H1 (cell line): ENCODE results near the gene OLFM3. TPM values are rescaled to one million over a fixed set of nuclear protein-coding genes. Genes with fewer than 3 reads are reported as not detected.

Experiments
- CTCF ChIA-PET: fragments of 300-600 bp; sonication (Branson Sonifier 250); formaldehyde crosslinking; loops from one replicate; lab custom pipeline; 2021; ENCODE audit not compliant: partially characterized antibody; lab: Charles Lee
- POLR2A ChIA-PET: fragments of 300-600 bp; sonication (Branson Sonifier 250); formaldehyde crosslinking; loops from one replicate; lab custom pipeline; 2021; ENCODE audit warnings: inconsistent platforms; ENCODE audit not compliant: partially characterized antibody; lab: Charles Lee
- DNase-seq, 2 experiments: peaks; one replicate each; pipeline versions ENCODE4 v3.0.0 to v3.0.0-alpha.2; 2010 to 2022; ENCODE audit warnings: low spot score in 2 of 2, low read depth in 1 of 2, mixed read lengths in 1 of 2
- FAIRE-seq: peaks from 2 replicates; lab custom pipeline; 2011; peaks lifted over from hg19 to GRCh38; lab: Jason Lieb, UNC
- H2AFZ ChIP-seq: 2 replicates; pipeline ENCODE4 v1.8.1; 2012; ENCODE audit warnings: low read length, inconsistent platforms
- H2AK5ac ChIP-seq: 2 replicates; pipeline ENCODE4 v1.6.1; 2013; ENCODE audit warnings: low read depth, low read length
- H2BK120ac ChIP-seq: replicated peaks from 2 replicates; pipeline ENCODE3; 2013; ENCODE audit warnings: low read depth, low read length, inconsistent platforms
- H2BK12ac ChIP-seq: 2 replicates; pipeline ENCODE4 v1.6.1; 2013; ENCODE audit warnings: low read depth, low read length
- H2BK15ac ChIP-seq: 2 replicates; pipeline ENCODE4 v1.6.1; 2013; ENCODE audit warnings: low read length
- H2BK20ac ChIP-seq: 2 replicates; pipeline ENCODE4 v1.6.1; 2013; ENCODE audit warnings: low read length
- H2BK5ac ChIP-seq: 2 replicates; pipeline ENCODE4 v1.6.1; 2013; ENCODE audit warnings: low read depth, low read length
- H3K14ac ChIP-seq: 2 replicates; pipeline ENCODE4 v1.6.1; 2013; ENCODE audit warnings: inconsistent platforms; ENCODE audit not compliant: insufficient read length
- H3K18ac ChIP-seq: 2 replicates; pipeline ENCODE4 v1.6.1; 2013; ENCODE audit warnings: low read length; ENCODE audit errors: extremely low read depth
- H3K23ac ChIP-seq: 2 replicates; pipeline ENCODE4 v1.6.1; 2013; ENCODE audit warnings: inconsistent platforms; ENCODE audit not compliant: insufficient read length
- H3K23me2 ChIP-seq: 2 replicates; pipeline ENCODE4 v1.6.1; 2013; ENCODE audit warnings: low read depth, low read length
- H3K27ac ChIP-seq: 2 replicates; pipeline ENCODE4 v1.6.1; 2011; ENCODE audit warnings: low read depth, low read length, inconsistent platforms
- H3K27me3 ChIP-seq, 4 experiments: replicated peaks in 1 of 4; 1 replicate in 1 of 4; 2 replicates in 3 of 4; pipeline versions ENCODE4 v1.6.1 to v1.8.1; 2011 to 2013; ENCODE audit warnings: low read length in 3 of 4, mild to moderate bottlenecking in 3 of 4, inconsistent platforms in 2 of 4, mixed read lengths in 2 of 4, moderate library complexity in 1 of 4; ENCODE audit not compliant: control insufficient read depth in 3 of 4, insufficient read depth in 3 of 4; ENCODE audit errors: extremely low read depth in 1 of 4
- H3K36me3 ChIP-seq, 4 experiments: 2 replicates each; pipeline versions ENCODE4 v1.6.1 to v1.8.1; 2011 to 2013; ENCODE audit warnings: mild to moderate bottlenecking in 4 of 4, low read length in 3 of 4, moderate library complexity in 2 of 4, control low read depth in 1 of 4, inconsistent platforms in 1 of 4; ENCODE audit not compliant: insufficient read depth in 4 of 4, control insufficient read depth in 2 of 4
- H3K4ac ChIP-seq: replicated peaks from 2 replicates; pipeline ENCODE3; 2013; ENCODE audit warnings: low read length, low read depth, mixed read lengths, inconsistent platforms; ENCODE audit not compliant: insufficient read length
- H3K4me1 ChIP-seq, 4 experiments: replicated peaks in 1 of 4; 1 replicate in 1 of 4; 2 replicates in 3 of 4; pipeline versions ENCODE4 v1.6.1 to v1.8.1; 2011 to 2013; ENCODE audit warnings: low read length in 3 of 4, inconsistent platforms in 2 of 4, mixed read lengths in 1 of 4; ENCODE audit not compliant: insufficient read depth in 4 of 4, control insufficient read depth in 3 of 4
- H3K4me2 ChIP-seq, 2 experiments: 2 replicates each; pipeline versions ENCODE4 v1.6.1 to v1.8.1; 2011 to 2013; ENCODE audit warnings: low read depth in 2 of 2, low read length in 2 of 2, control low read depth in 1 of 2, inconsistent platforms in 1 of 2, mild to moderate bottlenecking in 1 of 2; ENCODE audit not compliant: insufficient read depth in 1 of 2
- H3K4me3 ChIP-seq, 4 experiments: fragments of 200-600, 300-600 bp in 1 of 4; sonication (generic), shearing (Covaris generic), sonication (Bioruptor Twin) in 1 of 4; 2 replicates each; pipeline versions ENCODE4 v1.5.1 to v1.8.1; 2011 to 2016; ENCODE audit warnings: low read length in 4 of 4, low read depth in 3 of 4, control low read depth in 2 of 4, inconsistent platforms in 2 of 4, mild to moderate bottlenecking in 2 of 4, mixed read lengths in 1 of 4, moderate library complexity in 1 of 4; ENCODE audit not compliant: insufficient read depth in 2 of 4; ENCODE audit errors: extremely low read depth in 1 of 4
- H3K56ac ChIP-seq: replicated peaks from 2 replicates; pipeline ENCODE3; 2013; ENCODE audit warnings: low read depth, mild to moderate bottlenecking, mixed read lengths, low read length, inconsistent platforms; ENCODE audit not compliant: insufficient read length
- H3K79me1 ChIP-seq: 2 replicates; pipeline ENCODE4 v1.6.1; 2013; ENCODE audit warnings: low read depth, low read length, control low read depth
- H3K79me2 ChIP-seq, 2 experiments: 2 replicates each; pipeline versions ENCODE4 v1.6.1 to v1.8.1; 2012 to 2013; ENCODE audit warnings: low read length in 2 of 2, mild to moderate bottlenecking in 2 of 2, inconsistent platforms in 1 of 2; ENCODE audit not compliant: insufficient read depth in 2 of 2, control insufficient read depth in 1 of 2
- H3K9ac ChIP-seq, 4 experiments: replicated peaks in 1 of 4; 1 replicate in 1 of 4; 2 replicates in 3 of 4; pipeline versions ENCODE4 v1.6.1 to v1.8.1; 2011 to 2013; ENCODE audit warnings: low read depth in 3 of 4, low read length in 3 of 4, control low read depth in 2 of 4, mild to moderate bottlenecking in 2 of 4, moderate library complexity in 2 of 4, inconsistent platforms in 1 of 4; ENCODE audit errors: extremely low read depth in 1 of 4
- H3K9me3 ChIP-seq, 2 experiments: 2 replicates each; pipeline versions ENCODE4 v1.6.1 to v1.8.1; 2012 to 2013; ENCODE audit warnings: mild to moderate bottlenecking in 2 of 2, moderate library complexity in 2 of 2, control low read depth in 1 of 2, inconsistent platforms in 1 of 2, low read depth in 1 of 2, low read length in 1 of 2, mixed read lengths in 1 of 2; ENCODE audit not compliant: insufficient read depth in 2 of 2
- H4K20me1 ChIP-seq, 2 experiments: replicated peaks in 1 of 2; 2 replicates each; pipeline versions ENCODE3 to v1.8.1; 2011 to 2013; ENCODE audit warnings: inconsistent platforms in 2 of 2, low read length in 2 of 2, mild to moderate bottlenecking in 1 of 2; ENCODE audit not compliant: insufficient read depth in 2 of 2, control insufficient read depth in 1 of 2
- H4K5ac ChIP-seq: 2 replicates; pipeline ENCODE4 v1.6.1; 2013; ENCODE audit warnings: low read length, low read depth, mixed read lengths, inconsistent platforms; ENCODE audit not compliant: insufficient read length
- H4K8ac ChIP-seq: 2 replicates; pipeline ENCODE4 v1.8.0; 2013; ENCODE audit warnings: mild to moderate bottlenecking, moderate library complexity, low read length, inconsistent platforms; ENCODE audit not compliant: insufficient read depth; ENCODE audit errors: extremely low read depth
- H4K91ac ChIP-seq: replicated peaks from 2 replicates; pipeline ENCODE3; 2013; ENCODE audit warnings: low read length, mixed read lengths, inconsistent platforms; ENCODE audit not compliant: insufficient read length
- BACH1 ChIP-seq: IDR thresholded peaks from 2 replicates; pipeline ENCODE4 v1.6.1; 2012; ENCODE audit warnings: low read length, improper control_type of control experiment
- BCL11A ChIP-seq, 2 experiments: IDR thresholded peaks; one replicate each; pipeline ENCODE4 v1.6.1; 2011; ENCODE audit warnings: low read depth in 2 of 2, low read length in 2 of 2, mild to moderate bottlenecking in 2 of 2
- CBX8 ChIP-seq: fragments of 300-800, 300-1000 bp; sonication (generic); IDR thresholded peaks from 2 replicates; pipeline ENCODE4 v1.7.1; 2016; ENCODE audit warnings: low read depth, low read length, borderline replicate concordance
- CEBPB ChIP-seq: IDR thresholded peaks from 2 replicates; pipeline ENCODE4 v1.6.1; 2012; ENCODE audit warnings: low read depth, low read length
- EGR1 ChIP-seq: IDR thresholded peaks from 2 replicates; pipeline ENCODE4 v1.6.1; 2011; ENCODE audit warnings: low read depth, low read length, borderline replicate concordance
- FOSL1 ChIP-seq: IDR thresholded peaks from 2 replicates; pipeline ENCODE4 v1.6.1; 2011; ENCODE audit warnings: mild to moderate bottlenecking, low read depth, low read length, moderate library complexity; ENCODE audit not compliant: insufficient read depth
- HDAC2 ChIP-seq, 2 experiments: fragments of 300-600 bp in 1 of 2; sonication (generic) in 1 of 2; IDR thresholded peaks; 2 replicates each; pipeline ENCODE4 v1.6.1; 2011 to 2012; ENCODE audit warnings: low read depth in 2 of 2, low read length in 2 of 2, mild to moderate bottlenecking in 2 of 2, moderate library complexity in 2 of 2, borderline replicate concordance in 1 of 2, inconsistent platforms in 1 of 2
- JUN ChIP-seq: IDR thresholded peaks from 2 replicates; pipeline ENCODE4 v1.6.1; 2011; ENCODE audit warnings: low read depth, mild to moderate bottlenecking, improper control_type of control experiment, low read length
- NRF1 ChIP-seq: IDR thresholded peaks from 2 replicates; pipeline ENCODE4 v1.6.1; 2011; ENCODE audit warnings: mild to moderate bottlenecking, low read depth, low read length, improper control_type of control experiment
- POU5F1 ChIP-seq: IDR thresholded peaks from 2 replicates; pipeline ENCODE4 v1.6.1; 2011; ENCODE audit warnings: low read depth, mild to moderate bottlenecking, low read length, moderate library complexity
- RNF2 ChIP-seq: fragments of 200-900, 300-1000 bp; sonication (generic); IDR thresholded peaks from 2 replicates; pipeline ENCODE4 v1.7.1; 2016; ENCODE audit warnings: borderline replicate concordance, low read depth, mild to moderate bottlenecking, antibody characterized with exemption, low read length; ENCODE audit not compliant: poor library complexity, severe bottlenecking; ENCODE audit errors: missing control alignments
- RXRA ChIP-seq: IDR thresholded peaks from 2 replicates; pipeline ENCODE4 v1.6.1; 2011; ENCODE audit warnings: low read depth, mild to moderate bottlenecking, low read length, moderate library complexity; ENCODE audit not compliant: insufficient read depth
- YY1 ChIP-seq: IDR thresholded peaks from 2 replicates; pipeline ENCODE4 v1.6.1; 2011; ENCODE audit warnings: low read depth, mild to moderate bottlenecking, low read length
- WGBS, 2 experiments: shearing (Covaris generic) in 1 of 2; methylation state at CpG; one replicate each; pipeline versions ENCODE4 v1.1.6 to v1.1.7; 2013 to 2015; ENCODE audit warnings: low lambda C conversion rate in 2 of 2, mixed read lengths in 2 of 2, inconsistent platforms in 1 of 2, low coverage in 1 of 2, missing lambda C conversion rate in 1 of 2; ENCODE audit not compliant: insufficient replicate concordance in 2 of 2, insufficient coverage in 1 of 2, insufficient read length in 1 of 2; ENCODE audit errors: extremely low coverage in 1 of 2, missing lambda C conversion rate in 1 of 2; 5-methylcytosine and 5-hydroxymethylcytosine counted together
- polyA plus RNA-seq, 7 experiments: library from polyadenylated mRNA; depleted of rRNA in 3 of 7; stranded (reverse) in 5 of 7; unstranded in 2 of 7; fragments of >200 nt in 5 of 7; fragments of 200-250 nt in 2 of 7; gene quantifications; 1 replicate in 5 of 7; 2 replicates in 1 of 7; 4 replicates in 1 of 7; pipeline versions ENCODE4 v1.2.1 to v1.2.3, GENCODE V29; 2011 to 2013; ENCODE audit warnings: missing spikeins in 2 of 7, mixed read lengths in 2 of 7
- total RNA-seq: library from RNA; stranded (reverse); fragmentation: NEBNext Ultra II Directional; extraction: Animal tissue kit (Norgen Biotek cat#: 25700); gene quantifications from 2 replicates; pipeline ENCODE4 v1.2.1, GENCODE V29; 2021

The OLFM3 gene
- total and polyA plus RNA-seq, 2 of the 8 experiments (the other 6 are each of a cell fraction or from before 2014, with no cell fraction given) = 0.30 to 0.32 TPM

DNA sequence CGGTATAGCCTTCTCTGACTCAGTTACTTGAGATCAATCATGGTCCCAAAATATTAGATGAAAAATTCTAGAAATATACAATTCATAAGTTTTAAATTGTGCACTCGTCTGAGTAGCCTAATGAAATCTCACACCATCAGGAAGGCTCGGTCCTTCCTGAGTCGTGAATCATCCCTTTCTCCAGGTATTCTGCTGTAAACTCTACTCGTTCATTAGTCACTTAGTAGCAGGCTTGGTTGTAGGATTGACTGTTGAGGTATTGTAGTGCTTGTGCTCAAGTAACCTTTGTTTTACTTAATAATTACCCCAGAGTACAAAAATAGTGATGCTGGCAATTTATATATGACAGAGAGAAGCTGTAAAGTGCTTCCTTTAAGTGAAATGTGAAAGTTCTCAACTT is 238.7 kb downstream of the OLFM3 start:
- H3K79me1 ChIP-seq = no peaks in the 10 kb centered on the region
- no peak overlapping the region for H3K18ac ChIP-seq
- no peak overlapping the region for H2AK5ac ChIP-seq
- H3K4me1 ChIP-seq = no peaks in the 10 kb centered on the region
- H2AFZ ChIP-seq = no peak overlapping the region
- WGBS, 2 experiments = 96% methylated on average over 5 of the region's 5 CpGs; no CpG with 5 or more reads in 1 of the 2 experiments
- ChIA-PET POLR2A (no interaction called here), CTCF (interaction anchor here (0.9 kb wide), 1 partner anchor 96 kb away, joined by 3 read pairs; no protein-coding TSS in a partner anchor)
- no peak overlapping the region for H2BK12ac ChIP-seq
- H3K56ac ChIP-seq = no peak overlapping the region
- H3K9ac ChIP-seq = no peak overlapping the region
- no peaks in the 10 kb centered on the region for H3K23me2 ChIP-seq
- no peaks in the 10 kb centered on the region for H3K27me3 ChIP-seq
- no peak overlapping the region for H3K4me3 ChIP-seq
- no peak overlapping the region for H2BK120ac ChIP-seq
- H3K23ac ChIP-seq = no peak overlapping the region
- no peak overlapping the region for H3K27ac ChIP-seq
- no peak overlapping the region for H2BK15ac ChIP-seq
- H4K8ac ChIP-seq = no peak overlapping the region
- TF ChIP-seq JUN (no peak), NRF1 (no peak), POU5F1 (no peak), RNF2 (no peak), BACH1 (no peak), HDAC2 (IDR thresholded peaks at IDR 0.05; ENCODE audit: borderline replicate concordance in 1 of 2, low read depth in 2 of 2, low read length in 2 of 2) (no peak), BCL11A (IDR thresholded peaks at IDR 0.05; ENCODE audit: low read depth in 2 of 2, low read length in 2 of 2) (no peak), CEBPB (no peak), CBX8 (no peak), EGR1 (no peak), YY1 (no peak), FOSL1 (no peak), RXRA (no peak)
- H3K79me2 ChIP-seq = no peaks in the 10 kb centered on the region
- H4K5ac ChIP-seq = no peak overlapping the region
- no peaks in the 10 kb centered on the region for H3K9me3 ChIP-seq
- no peak overlapping the region for H3K4me2 ChIP-seq
- H3K4ac ChIP-seq = no peak overlapping the region
- DNase-seq = no peak
- no peaks in the 10 kb centered on the region for H4K20me1 ChIP-seq
- H2BK5ac ChIP-seq = no peak overlapping the region
- H2BK20ac ChIP-seq = no peak overlapping the region
- H3K14ac ChIP-seq = no peak overlapping the region
- no peak for FAIRE-seq
- H3K36me3 ChIP-seq = no peaks in the 10 kb centered on the region
- H4K91ac ChIP-seq = no peak overlapping the region
